Loucy (cell line): ENCODE results near the gene TRMT5.

Experiments
- EZH2phosphoT487 ChIP-seq: fragments of 200-600 bp; IDR thresholded peaks from 2 replicates; pipeline ENCODE4 v1.6.1; 2018; ENCODE audit warnings: antibody characterized with exemption, mild to moderate bottlenecking, moderate library complexity, borderline replicate concordance
- TF ChIP-seq, protein P1 (sequence below): fragments of 200-600 bp; sonication (generic); conservative IDR thresholded peaks from 2 replicates; pipeline ENCODE4 v1.5.1; 2014; ENCODE audit warnings: mild to moderate bottlenecking, antibody characterized with exemption, low read length

DNA sequence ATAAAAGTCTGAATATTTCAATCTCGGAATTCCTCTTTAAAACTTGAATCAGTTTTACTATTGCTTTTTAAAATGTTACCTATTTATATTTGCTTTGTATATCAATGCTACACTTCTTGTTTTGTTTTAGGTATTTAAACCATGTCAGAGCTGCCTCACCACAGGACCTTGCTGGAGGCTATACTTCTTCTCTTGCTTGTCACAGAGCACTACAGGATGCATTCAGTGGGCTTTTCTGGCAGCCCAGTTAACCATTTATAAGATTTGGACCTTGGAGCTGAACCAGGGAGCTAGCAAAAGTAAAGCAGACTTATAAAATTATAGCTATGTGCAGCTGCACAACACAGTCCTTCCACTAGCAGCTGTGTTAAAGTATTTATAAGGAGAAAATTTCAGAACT is 12.8 kb downstream of the TRMT5 start:
- TF ChIP-seq, protein P1, sequence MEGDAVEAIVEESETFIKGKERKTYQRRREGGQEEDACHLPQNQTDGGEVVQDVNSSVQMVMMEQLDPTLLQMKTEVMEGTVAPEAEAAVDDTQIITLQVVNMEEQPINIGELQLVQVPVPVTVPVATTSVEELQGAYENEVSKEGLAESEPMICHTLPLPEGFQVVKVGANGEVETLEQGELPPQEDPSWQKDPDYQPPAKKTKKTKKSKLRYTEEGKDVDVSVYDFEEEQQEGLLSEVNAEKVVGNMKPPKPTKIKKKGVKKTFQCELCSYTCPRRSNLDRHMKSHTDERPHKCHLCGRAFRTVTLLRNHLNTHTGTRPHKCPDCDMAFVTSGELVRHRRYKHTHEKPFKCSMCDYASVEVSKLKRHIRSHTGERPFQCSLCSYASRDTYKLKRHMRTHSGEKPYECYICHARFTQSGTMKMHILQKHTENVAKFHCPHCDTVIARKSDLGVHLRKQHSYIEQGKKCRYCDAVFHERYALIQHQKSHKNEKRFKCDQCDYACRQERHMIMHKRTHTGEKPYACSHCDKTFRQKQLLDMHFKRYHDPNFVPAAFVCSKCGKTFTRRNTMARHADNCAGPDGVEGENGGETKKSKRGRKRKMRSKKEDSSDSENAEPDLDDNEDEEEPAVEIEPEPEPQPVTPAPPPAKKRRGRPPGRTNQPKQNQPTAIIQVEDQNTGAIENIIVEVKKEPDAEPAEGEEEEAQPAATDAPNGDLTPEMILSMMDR = no peak
- TF ChIP-seq EZH2phosphoT487 = no peak
